HG03460 (cell line): ENCODE data around the gene TMEM82.

Experiments used
- ATAC-seq: cut with Tn5 transposase; IDR thresholded peaks from one replicate; pipeline ENCODE4 v1.9.1; 2021; ENCODE audit not compliant: unreplicated experiment

Gene TMEM82

GRCh38 chr1:15775706-15776105 lies 33.4 kb downstream of the TMEM82 start:
- ATAC-seq, result no peak

GRCh38 chr1:15777909-15778707 lies 35.8 kb downstream of the TMEM82 start:
- ATAC-seq, result no peak

- ATAC-seq, result no peak
Observed at GRCh38 chr1:15785683-15786082, 43.4 kb downstream of the TMEM82 start.

GRCh38 chr1:15786581-15786980 lies 44.3 kb downstream of the TMEM82 start:
- no peak for ATAC-seq

- ATAC-seq, result no peak
Observed at GRCh38 chr1:15788624-15789301, 46.5 kb downstream of the TMEM82 start.

GRCh38 chr1:15796086-15796462 lies 53.8 kb downstream of the TMEM82 start:
- no peak for ATAC-seq
